Stimulated activated CD4-positive, alpha-beta T cell treated with anti-CD3 and anti-CD28 coated beads, Interleukin-2, amount 100 ng/mL, for 24 hours (primary cell): Measurements from ENCODE around the gene RECK.

Source experiments
- DNase-seq, 2 donors: peaks; one replicate each; pipeline ENCODE4 v3.0.0-alpha.2; 2020

Gene RECK

GRCh38 chr9:36140086-36141084 is 103.7 kb downstream of the RECK start:
- peak in 1 of 2 donors; percentile 44 for DNase-seq

- no peak for DNase-seq
Observed at GRCh38 chr9:36141288-36141687, 104.6 kb downstream of the RECK start.

GRCh38 chr9:36141761-36142160 is 105.0 kb downstream of the RECK start:
- DNase-seq: no peak

GRCh38 chr9:36142510-36143244 is 106.0 kb downstream of the RECK start:
- DNase-seq: no peak

- no peak for DNase-seq
Observed at GRCh38 chr9:36143245-36143641, 106.5 kb downstream of the RECK start.

- no peak for DNase-seq
Observed at GRCh38 chr9:36144309-36145232, 107.9 kb downstream of the RECK start.

GRCh38 chr9:36145970-36146369 is 109.3 kb downstream of the RECK start:
- DNase-seq: no peak

- no peak for DNase-seq
Observed at GRCh38 chr9:36146651-36147050, 109.9 kb downstream of the RECK start.

- DNase-seq: no peak
Observed at GRCh38 chr9:36147441-36148175, 110.9 kb downstream of the RECK start.

GRCh38 chr9:36148311-36149051 is 111.8 kb downstream of the RECK start:
- DNase-seq: peak; percentile 65 to 78

GRCh38 chr9:36149197-36149596 is 112.5 kb downstream of the RECK start:
- no peak for DNase-seq

GRCh38 chr9:36150574-36151315 is 114.0 kb downstream of the RECK start:
- DNase-seq: no peak

GRCh38 chr9:36151316-36152210 is 114.8 kb downstream of the RECK start:
- peak; percentile 84 for DNase-seq

GRCh38 chr9:36152741-36153438 is 116.2 kb downstream of the RECK start:
- no peak for DNase-seq

GRCh38 chr9:36153746-36154145 is 117.0 kb downstream of the RECK start:
- DNase-seq: no peak

- no peak for DNase-seq
Observed at GRCh38 chr9:36154331-36154952, 117.7 kb downstream of the RECK start.

- no peak for DNase-seq
Observed at GRCh38 chr9:36156116-36156515, 119.4 kb downstream of the RECK start.

GRCh38 chr9:36158122-36158521 is 121.4 kb downstream of the RECK start:
- DNase-seq: no peak
